IPS-18c (cell line): ENCODE measurements around the gene UPF1.
"Not testable (repeated sequence)": the region's sequence is repeated elsewhere in the genome, so short reads cannot be mapped to it uniquely, and the experiment has no call there.

Experiments
- H3K4me3 ChIP-seq: 2 replicates; pipeline ENCODE4 v1.7.0; 2013; ENCODE audit warnings: low read depth, mild to moderate bottlenecking, low read length, moderate library complexity; ENCODE audit not compliant: insufficient read depth
- H3K9me3 ChIP-seq: one replicate; pipeline ENCODE4 v1.6.1; 2013; ENCODE audit warnings: mild to moderate bottlenecking, low read length, moderate library complexity; ENCODE audit not compliant: control insufficient read depth, insufficient read depth

The UPF1 gene

GRCh38 chr19:18910801-18911436 lies 79.2 kb downstream of the UPF1 start:
- Histone ChIP-seq H3K9me3 (no peaks in the 10 kb centered on the region), H3K4me3 (no peak overlapping the region)

- H3K4me3 ChIP-seq: no peak overlapping the region
- peaks cover 2% of the 10 kb centered on the region for H3K9me3 ChIP-seq
These were observed 81.2 kb downstream of the UPF1 start for GRCh38 chr19:18912933-18913332.

GRCh38 chr19:18913466-18913865 lies 81.7 kb downstream of the UPF1 start:
- Histone ChIP-seq H3K4me3 (no peak overlapping the region), H3K9me3 (peaks cover 2% of the 10 kb centered on the region)

GRCh38 chr19:18915639-18916038 lies 83.9 kb downstream of the UPF1 start:
- Histone ChIP-seq H3K9me3 (peaks cover 2% of the 10 kb centered on the region), H3K4me3 (no peak overlapping the region)

GRCh38 chr19:18917593-18917992 lies 85.8 kb downstream of the UPF1 start:
- not testable (repeated sequence) for H3K4me3 ChIP-seq, H3K9me3 ChIP-seq
